ENCODE data around the gene CDH15.
"Not testable (repeated sequence)": the region's sequence is repeated elsewhere in the genome, so short reads cannot be mapped to it uniquely, and the experiment has no call there.

The CDH15 gene

GRCh38 chr16:89173174-89173921 lies 1.8 kb downstream of the CDH15 start:
- DNase-seq: no peak

- no peak for DNase-seq
Observed at GRCh38 chr16:89174055-89174827, 2.7 kb downstream of the CDH15 start.

- no peak for DNase-seq
Observed at GRCh38 chr16:89174877-89175276, 3.3 kb downstream of the CDH15 start.

GRCh38 chr16:89175280-89176146 lies 4.0 kb downstream of the CDH15 start:
- DNase-seq: no peak

- DNase-seq: no peak
Observed at GRCh38 chr16:89176147-89176690, 4.7 kb downstream of the CDH15 start.

- DNase-seq: no peak
Observed at GRCh38 chr16:89176717-89177116, 5.2 kb downstream of the CDH15 start.

- no peak for DNase-seq
Observed at GRCh38 chr16:89177501-89177900, 6.0 kb downstream of the CDH15 start.

- no peak for DNase-seq
Observed at GRCh38 chr16:89178453-89179147, 7.1 kb downstream of the CDH15 start.

GRCh38 chr16:89179148-89179484 lies 7.6 kb downstream of the CDH15 start:
- no peak for DNase-seq

GRCh38 chr16:89179656-89180315 lies 8.2 kb downstream of the CDH15 start:
- DNase-seq: no peak

- no peak for DNase-seq
Observed at GRCh38 chr16:89183463-89183862, 11.9 kb downstream of the CDH15 start.

- DNase-seq: no peak
Observed at GRCh38 chr16:89183975-89184676, 12.6 kb downstream of the CDH15 start.

- no peak for DNase-seq
Observed at GRCh38 chr16:89184677-89184932, 13.1 kb downstream of the CDH15 start.

GRCh38 chr16:89184933-89185794 lies 13.6 kb downstream of the CDH15 start:
- no peak for DNase-seq

GRCh38 chr16:89185887-89186592 lies 14.5 kb downstream of the CDH15 start:
- DNase-seq: not testable (repeated sequence)

GRCh38 chr16:89186593-89187031 lies 15.1 kb downstream of the CDH15 start:
- DNase-seq: not testable (repeated sequence)

GRCh38 chr16:89187032-89187769 lies 15.7 kb downstream of the CDH15 start:
- no peak for DNase-seq

- no peak for DNase-seq
Observed at GRCh38 chr16:89187770-89188392, 16.3 kb downstream of the CDH15 start.
